GM18502 (cell line): Measurements from ENCODE around the gene INO80B.

ENCODE experiments used
- ATAC-seq: cut with Tn5 transposase; IDR thresholded peaks from one replicate; pipeline ENCODE4 v1.9.1; 2021; ENCODE audit warnings: mild to moderate bottlenecking; ENCODE audit not compliant: unreplicated experiment, poor library complexity

The INO80B gene

GRCh38 chr2:74498500-74499266 is 43.8 kb downstream of the INO80B start:
- no peak for ATAC-seq

GRCh38 chr2:74499267-74499939 is 44.5 kb downstream of the INO80B start, which contains the start of gene LBX2:
TSS of gene LBX2 (minus strand) at chr2:74499603. CDS start at chr2:74499537, 66 bp downstream.
- ATAC-seq: no peak

- no peak for ATAC-seq
Observed at GRCh38 chr2:74499940-74500577, 45.2 kb downstream of the INO80B start.

- ATAC-seq: no peak
Observed at GRCh38 chr2:74500578-74500946, 45.7 kb downstream of the INO80B start.

GRCh38 chr2:74501335-74502071 is 46.6 kb downstream of the INO80B start:
- no peak for ATAC-seq

GRCh38 chr2:74502147-74502719 is 47.3 kb downstream of the INO80B start:
- ATAC-seq: no peak

- ATAC-seq: peak; percentile 40
Observed at GRCh38 chr2:74502720-74503505, 48.0 kb downstream of the INO80B start.

- no peak for ATAC-seq
Observed at GRCh38 chr2:74503506-74504475, 48.9 kb downstream of the INO80B start.

- ATAC-seq: no peak
Observed at GRCh38 chr2:74504591-74504990, 49.7 kb downstream of the INO80B start.

- ATAC-seq: no peak
Observed at GRCh38 chr2:74505448-74506246, 50.8 kb downstream of the INO80B start.

- ATAC-seq: peak; percentile 91
Observed at GRCh38 chr2:74507145-74507925, 52.4 kb downstream of the INO80B start, which contains the start of gene PCGF1. TSS of gene PCGF1 (minus strand) at chr2:74507695. CDS start at chr2:74507668, 27 bp downstream.
